HG02588 (cell line): Measurements from ENCODE around the gene SLC1A3.

Experiments used
- ATAC-seq: cut with Tn5 transposase; IDR thresholded peaks from one replicate; pipeline ENCODE4 v1.9.1; 2021; ENCODE audit warnings: mild to moderate bottlenecking, moderate library complexity; ENCODE audit not compliant: unreplicated experiment

The SLC1A3 gene

DNA sequence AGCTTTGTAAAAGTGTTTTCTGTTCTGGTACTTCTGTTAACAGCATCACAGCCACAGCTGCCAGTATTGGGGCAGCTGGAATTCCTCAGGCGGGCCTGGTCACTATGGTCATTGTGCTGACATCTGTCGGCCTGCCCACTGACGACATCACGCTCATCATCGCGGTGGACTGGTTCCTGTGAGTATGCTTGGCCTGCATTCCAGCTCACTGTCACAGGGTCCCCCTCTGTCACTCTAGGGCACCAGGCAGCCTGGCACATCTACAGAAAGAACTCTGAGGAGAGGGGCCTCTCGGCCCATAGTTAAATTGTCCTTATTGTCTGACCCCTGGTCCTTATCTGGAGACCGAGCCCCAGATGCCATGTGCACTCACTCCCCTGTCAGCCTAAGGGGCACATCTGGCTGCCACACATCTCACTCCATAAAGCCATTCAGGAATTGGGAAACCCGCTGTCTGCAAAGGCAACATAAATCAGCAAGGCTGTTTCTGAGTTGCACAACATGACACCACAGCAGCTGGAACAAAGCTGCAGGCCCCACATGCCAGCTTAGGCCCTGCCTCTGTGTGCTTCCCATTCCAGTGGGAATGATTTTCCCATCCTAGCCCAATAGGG, 77.5 kb downstream of the SLC1A3 start:
- ATAC-seq = no peak

DNA sequence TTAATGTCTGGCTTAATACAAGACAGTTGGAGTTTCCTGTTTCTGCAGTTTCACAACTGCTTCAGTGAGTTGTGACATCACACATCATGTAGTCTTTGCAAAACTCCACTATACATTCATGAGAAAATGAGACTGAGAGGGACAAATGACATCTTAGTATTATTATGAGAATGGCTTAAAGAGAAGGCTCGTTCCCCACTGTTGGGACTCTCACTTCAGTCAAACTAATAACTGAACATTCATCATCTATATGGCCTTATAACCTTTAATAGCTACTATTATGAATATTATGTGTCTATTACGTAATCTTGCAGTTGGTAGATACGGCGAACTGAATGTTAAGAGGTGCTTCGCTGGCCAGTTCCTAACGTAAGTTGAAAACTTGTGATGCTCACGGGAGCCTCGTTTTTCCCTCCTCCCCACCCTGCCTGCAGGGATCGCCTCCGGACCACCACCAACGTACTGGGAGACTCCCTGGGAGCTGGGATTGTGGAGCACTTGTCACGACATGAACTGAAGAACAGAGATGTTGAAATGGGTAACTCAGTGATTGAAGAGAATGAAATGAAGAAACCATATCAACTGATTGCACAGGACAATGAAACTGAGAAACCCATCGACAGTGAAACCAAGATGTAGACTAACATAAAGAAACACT, 79.4 kb downstream of the SLC1A3 start:
- ATAC-seq = no peak

DNA sequence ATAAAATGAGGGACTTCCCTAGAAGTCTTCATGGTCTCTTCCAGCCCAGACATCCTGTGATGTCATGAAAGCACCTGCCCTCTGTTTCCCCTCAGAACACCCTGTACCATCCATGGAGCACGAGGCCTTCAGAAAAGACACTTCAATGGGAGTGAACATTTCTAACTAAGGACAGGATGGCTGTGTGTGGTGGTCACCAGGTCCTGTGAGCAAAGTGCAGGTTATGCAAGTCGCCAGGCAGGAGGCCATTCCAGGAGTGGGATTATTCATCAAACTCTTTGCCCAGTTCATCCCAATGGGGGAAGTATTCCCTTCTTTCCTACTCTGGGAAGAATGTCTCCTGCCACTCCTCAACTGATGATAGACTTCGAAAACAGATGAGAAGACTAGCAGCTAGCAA, 80.5 kb downstream of the SLC1A3 start:
- no peak for ATAC-seq

DNA sequence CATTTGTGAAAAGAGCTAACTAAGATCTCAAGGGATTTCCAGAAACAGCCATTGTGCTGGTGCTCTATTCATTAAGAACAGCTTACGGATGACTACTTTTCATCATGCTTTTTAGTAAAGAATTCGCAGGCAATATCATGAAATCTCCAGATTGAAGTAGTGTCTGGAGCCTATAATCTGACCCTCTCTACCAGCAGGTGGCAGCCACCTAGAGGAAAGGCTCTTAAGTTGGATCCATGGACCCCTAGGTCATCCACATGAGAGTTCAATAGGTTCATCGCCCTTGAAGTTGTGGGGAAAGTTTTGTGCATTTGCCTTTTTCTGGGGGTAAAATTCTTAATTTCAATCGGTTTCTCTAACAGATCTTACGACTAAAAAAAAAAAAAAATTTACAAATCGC, 82.3 kb downstream of the SLC1A3 start:
- ATAC-seq = no peak

DNA sequence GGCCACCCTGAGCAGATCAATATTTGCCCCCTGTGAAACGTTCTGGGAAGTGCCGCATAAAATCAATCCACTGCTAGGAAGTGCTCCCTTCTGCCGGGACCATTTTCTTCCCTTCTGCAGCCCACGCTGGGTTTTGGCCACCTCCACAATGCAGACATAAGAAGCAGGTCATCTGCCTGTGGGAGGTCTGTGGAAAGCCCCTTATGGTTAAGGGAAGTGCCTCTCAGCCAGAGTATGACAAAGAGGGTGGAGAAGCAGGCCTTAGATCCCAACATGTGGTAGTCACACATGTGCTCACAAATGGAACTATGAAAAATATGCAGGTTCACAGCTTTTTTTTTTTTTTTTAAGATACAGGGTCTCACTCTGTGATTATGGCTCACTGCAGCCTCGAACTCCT, 82.8 kb downstream of the SLC1A3 start:
- ATAC-seq = no peak

DNA sequence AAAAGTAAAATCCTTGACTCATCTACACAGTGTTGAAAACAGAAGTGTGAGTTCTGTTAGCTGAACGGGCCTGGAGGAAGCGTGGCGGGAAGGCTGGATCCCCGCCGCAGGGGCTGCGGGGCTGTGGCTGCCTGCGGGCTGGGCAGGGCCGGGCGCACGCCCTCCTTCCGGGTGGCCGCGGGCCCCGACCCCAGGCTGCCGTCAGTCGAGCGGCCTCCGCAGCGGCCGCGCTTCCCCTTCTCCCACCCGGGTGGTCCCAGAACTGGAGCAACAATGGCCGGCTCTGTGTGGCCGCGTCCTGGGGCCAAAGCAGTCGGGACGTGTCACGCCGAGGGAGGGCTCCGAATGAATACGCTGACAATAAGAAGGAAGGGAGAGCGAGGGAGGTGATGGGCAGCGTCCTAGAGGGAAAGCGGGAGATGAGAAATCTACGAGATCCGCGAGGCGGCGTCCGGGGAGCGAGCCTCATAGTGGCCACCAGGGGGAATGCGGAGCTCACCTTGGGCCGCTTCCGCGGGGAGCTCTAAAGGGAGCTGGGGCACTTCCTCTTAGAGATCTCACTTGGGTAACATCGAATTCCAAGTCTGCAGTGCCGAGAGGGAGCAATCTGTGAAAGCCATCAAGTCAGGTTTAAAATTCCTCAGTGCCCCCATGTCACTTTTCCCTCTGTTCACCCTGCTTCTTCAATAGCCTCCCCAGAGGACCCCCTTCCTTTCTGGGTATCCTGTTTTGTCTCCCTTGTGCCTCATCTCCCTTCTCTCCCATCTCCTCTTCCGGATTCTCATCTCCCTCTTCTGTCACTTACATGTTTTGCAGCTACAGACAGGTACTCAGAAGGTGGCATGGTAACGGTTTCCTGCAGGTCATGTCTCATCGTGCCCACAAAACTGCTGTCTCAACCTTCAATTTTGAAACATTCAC, 83.9 kb downstream of the SLC1A3 start:
- peak; percentile 90 for ATAC-seq

DNA sequence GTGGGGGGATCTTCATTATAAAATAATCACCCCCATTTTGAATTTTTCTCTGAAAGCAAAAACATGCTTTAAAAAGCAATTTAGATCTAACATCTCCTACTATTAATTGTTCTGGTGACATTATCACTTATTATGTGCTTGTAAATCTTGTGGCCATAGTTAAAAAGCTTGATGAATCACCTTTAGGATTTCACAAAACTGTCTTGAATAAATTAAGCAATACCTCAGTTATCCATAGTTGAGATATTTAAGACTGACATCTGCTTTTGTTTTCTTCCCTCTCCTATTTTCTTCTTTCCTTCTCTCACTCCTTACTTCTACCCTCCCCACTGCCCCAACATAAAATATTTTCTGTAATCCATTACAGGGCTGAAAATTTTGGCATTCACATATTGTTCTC, 84.8 kb downstream of the SLC1A3 start:
- ATAC-seq = no peak

DNA sequence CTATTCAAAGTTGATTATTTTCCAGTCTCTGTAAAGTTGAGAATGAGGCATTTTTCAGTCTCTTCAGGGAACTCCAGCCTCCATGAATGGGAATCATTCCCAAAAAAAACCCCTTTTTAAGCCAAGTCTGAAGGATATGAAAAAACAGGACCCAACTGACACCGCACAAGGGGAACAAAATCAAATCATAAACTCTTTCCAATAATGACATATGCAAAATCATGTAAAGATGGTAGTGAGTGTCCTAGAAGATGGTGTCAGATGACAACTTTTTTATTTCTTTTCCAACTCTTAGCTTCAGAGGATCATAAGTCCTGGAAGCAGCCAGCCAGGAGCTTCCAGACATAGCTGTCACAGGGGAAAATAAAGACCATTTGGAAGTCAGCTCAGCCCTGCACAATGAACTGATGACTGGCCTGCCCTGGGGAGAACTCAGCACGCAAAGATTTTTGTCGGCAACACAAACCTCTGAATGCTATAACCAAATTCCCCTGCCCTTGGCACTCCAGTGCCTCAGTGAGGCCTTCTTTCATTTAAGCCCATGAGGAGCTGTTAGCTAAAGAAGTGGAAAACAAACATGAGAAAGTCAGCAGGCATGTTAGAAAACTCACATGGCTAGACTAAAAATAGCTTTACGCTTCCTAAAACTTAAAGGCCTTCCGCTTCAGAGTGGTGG, 85.4 kb downstream of the SLC1A3 start:
- ATAC-seq = no peak

DNA sequence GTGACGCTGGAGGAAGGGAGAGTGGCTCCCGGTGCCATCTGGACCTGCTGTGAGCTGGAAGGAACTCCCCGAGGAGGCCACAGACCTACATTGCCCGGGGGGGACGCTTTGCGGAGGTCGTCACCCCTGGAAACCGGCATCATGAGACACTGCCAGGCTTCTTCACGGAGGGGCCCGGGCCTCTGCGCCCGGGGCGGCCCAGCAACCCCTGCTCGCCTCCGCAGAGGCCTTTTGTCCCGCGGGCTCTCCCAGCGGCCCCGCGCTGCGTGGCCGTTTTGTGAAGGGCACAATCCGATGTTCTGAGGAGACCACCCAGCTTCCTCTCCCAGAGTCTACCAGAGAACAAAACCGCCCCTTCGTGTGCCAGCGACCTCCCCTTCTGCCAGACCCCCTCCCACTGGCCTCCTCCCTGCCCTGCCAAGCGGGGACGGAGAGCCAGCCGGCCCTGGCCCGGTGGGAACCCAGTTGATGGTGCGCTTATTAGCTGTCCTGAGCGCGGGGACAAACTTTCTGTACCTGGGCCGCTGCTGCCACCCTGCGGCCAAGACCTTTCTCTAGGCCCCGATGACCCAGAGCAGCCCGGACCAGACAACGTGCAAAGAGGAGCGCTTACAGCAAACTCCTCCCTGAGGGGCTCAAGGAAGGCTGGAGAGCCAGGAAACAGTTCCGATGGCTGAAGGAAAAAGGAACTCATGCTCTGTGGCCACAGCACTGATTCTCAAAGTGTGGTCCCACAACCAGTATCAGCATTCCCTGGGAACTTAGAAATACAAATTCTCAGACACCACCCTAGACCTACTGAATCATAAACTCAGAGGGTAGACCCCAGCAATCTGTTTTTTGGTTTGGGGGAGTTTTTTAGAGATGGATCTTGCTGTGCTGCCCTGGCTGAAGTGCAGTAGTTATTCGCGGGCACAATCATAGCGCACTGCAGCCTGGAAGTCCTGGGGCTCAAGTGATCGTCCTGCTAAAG, 86.7 kb downstream of the SLC1A3 start:
- ATAC-seq = peak; percentile 61

DNA sequence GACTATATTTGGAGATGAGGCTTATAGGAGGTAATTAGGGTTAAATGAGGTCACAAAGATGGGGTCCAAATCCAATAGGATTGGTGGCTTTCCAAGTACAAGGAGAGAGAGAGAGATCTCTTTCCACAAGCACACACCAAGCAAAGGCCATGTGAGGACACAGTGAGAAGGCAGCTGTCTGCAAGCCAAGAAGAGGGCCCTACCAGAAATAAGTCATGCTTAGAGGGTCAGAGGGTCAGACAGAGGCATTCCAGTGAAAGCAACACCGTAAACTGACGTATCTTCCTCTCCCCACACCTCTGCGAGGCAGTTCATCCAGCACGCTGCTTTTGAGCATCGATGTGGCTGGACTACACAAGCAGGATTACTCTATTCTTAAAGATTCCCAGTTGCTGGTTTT, 87.9 kb downstream of the SLC1A3 start:
- ATAC-seq = no peak

DNA sequence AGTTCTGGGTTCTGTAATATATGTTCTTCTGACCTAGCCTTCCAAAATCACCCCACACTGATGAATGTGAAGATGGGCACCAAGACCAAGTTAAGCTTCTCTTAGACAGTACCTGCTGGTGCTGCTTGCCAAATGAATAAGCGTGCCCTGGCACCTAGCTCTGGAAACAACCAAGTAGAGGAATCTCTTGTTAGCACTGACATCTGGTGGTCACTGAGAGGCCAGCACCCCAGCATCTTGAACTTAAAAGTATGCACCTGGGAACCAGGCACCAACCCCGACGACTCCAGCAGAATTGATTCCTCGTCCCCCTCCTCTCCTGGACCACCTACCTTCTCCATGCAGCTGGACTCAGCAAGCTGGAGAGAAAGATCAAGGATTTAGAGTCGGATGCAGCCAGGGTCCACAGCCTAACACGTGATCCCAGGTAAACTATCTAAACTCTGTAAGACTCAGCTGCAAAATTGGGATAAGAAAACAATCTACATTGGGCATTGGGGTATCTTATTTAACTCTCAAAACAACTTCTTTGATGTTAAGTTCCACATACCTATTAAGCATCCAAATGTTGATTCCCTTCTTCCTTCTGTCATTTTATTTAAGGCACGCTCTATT, 89.8 kb downstream of the SLC1A3 start:
- no peak for ATAC-seq

DNA sequence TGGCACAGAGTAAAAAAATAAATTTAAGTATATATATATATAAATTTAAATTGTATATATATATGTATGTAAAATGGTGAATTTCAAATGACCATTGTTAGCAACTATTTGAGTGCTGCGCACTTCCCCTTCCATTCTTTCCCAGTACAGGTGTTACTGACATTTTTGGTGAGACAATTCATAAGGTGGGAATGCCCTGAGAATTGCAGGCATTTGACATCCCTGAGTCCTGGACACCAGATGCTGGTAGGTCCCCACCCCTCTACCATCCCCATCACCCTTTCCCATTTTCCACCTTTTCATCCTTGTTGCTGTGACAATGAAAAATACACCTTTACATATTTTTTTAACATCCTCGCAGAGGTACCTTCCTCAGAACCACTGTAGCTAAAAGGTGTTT, 91.6 kb downstream of the SLC1A3 start:
- no peak for ATAC-seq

DNA sequence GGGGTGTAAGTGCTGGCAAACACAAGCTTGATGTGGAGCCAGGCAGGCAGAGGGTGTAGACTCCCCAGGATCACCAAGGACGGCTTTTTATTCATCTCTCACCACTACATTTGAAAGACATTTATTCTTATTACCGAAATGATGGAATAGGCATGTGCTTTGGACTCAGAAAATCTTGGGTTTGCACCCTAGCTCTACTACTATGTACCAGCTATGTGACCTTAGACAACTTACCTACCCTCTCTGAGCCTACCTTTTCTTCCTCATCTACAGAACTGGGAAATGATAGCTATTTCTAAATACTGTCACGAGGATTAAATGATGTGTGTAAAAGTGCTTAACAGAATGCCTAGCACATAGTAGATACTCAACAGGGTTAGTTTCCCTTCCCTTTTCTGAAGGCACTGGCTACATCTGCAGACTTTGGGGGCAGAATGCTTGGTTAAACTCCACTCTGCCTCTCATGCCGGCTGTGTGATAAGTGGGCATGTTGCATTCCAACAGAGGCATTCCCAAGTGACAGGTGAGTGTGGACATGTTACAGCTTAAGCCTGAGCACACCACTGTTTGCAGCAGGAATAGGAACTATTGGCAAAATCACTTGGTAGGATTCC, 94.8 kb downstream of the SLC1A3 start:
- peak; percentile 88 for ATAC-seq

DNA sequence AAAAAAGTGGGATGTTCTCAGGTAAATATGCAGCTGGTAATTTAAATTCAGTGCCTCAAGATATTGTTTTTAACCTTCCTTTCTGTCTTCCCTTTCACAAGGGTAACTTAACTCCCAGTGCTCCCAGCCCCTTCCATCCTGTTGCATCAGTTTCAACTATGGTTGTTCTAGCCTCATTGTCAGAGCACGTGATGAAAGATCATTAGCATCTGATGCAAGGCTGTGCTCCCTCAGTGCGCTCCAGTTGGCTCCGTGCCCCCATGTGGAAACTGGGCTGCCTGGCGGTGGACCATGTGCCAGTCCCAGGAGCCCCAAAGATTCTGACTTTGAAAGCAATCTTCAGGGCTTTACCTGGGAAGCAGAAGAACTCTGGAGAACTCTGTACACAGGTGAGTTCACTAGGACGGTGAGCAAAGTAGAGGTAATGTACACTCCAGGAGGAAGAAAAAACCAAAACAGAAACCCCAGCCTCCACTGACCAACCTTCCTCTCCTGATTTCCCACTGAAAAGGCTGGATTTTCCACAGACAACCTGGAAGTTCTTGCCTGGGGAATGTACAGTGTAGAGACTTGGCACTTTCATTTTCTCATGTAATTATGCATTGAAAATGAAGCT, 96.9 kb downstream of the SLC1A3 start:
- no peak for ATAC-seq

DNA sequence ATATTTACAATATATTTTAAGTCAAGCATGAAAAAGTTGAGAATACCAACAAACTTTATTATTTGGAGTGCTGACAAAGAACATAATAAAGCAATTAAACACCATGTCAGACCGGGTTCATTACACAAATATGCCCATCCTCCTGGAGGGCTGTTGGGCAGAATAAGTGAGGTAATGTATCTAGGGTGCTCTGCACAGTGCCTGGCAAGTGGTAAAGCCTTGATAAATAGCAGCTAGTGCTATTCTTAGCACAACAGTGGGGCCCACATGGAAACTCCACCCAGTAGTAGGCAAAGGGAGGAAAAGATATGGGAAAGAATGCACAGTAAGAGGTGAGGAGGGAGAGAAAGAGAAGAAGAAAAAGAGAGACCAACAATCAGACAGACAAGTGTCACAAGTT, 97.7 kb downstream of the SLC1A3 start:
- ATAC-seq = no peak

DNA sequence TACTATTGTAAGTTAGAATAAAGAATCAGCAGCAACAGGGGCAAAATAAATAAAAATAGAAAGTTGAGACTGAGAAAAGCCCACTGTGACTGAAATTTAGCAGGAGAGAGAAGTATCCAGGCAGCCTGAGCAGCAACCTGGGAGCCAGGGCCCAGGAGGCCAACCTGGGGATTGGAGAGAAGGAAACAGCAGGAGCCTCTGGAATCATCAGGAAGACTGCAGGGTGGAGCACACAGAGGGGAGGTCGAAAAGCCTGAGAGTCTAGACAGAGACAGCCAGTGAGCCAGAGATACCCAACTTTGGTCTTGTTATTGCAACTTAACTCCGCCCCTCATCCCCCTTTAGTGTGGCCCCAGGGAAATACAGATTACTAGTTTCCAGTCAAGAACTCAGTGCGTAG, 98.6 kb downstream of the SLC1A3 start:
- ATAC-seq = no peak

DNA sequence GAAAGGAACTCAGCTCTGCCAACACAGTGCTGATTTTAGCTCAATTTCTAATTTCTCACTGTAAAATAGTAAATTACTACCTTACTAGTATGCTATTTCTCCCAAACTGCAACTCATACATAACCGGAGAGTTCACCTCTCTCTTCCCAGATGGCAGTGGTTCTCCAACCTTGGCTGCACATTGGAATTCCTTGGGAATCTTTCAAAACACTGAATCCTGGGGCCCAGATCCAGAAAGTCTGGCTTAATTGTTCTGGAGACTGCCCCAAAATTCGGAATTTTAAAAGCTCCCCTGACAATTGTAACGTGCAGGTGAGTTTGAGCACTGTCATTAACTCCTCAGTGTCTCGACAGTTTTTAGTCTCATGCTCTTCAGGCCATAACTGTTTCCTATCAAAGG, 100.3 kb downstream of the SLC1A3 start:
- ATAC-seq = no peak

DNA sequence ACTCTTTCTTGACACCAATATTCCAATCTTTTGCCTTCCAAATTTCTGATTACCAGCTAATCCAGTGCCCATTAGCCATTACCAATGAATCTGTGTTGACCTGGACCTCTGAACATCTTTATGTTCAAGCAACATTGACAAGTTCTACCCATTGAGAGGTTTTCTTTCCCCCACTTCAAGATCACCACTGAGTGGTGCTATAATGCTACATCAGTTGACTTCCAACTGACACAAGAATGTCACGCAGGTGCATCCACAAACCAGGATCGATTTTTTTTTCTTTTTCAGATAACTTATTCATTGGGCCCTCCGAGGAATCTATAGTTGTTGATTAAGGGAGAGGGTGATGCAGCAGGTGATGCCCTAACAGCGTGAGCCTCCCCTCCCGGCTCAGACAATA, 102.6 kb downstream of the SLC1A3 start:
- no peak for ATAC-seq

DNA sequence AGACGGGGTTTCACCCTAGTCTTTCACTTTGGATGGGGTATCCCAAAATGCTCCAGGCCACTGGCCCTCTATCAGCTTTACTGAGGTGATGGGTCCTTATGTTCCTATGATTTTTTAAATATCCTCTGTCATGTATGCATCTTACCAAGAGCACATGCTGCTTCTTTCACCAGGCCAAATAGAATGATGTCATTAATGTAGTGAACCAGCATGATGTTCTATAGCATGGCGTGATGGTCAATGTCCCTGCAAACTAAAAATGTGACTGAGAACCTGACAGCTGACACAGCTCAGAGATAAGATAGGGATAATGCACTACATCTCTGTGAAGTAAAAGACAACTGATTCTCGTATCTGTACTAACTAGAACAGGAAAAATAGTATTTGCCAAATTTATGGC, 103.6 kb downstream of the SLC1A3 start:
- no peak for ATAC-seq
